ELF-1 (cell line): ENCODE measurements around the gene TACSTD2.
"Not testable (repeated sequence)": the region's sequence is repeated elsewhere in the genome, so short reads cannot be mapped to it uniquely, and the experiment has no call there.

Experiments
- DNase-seq: peaks from one replicate; pipeline ENCODE4 v3.0.0-alpha.2; 2016; ENCODE audit warnings: low read depth, low spot score

TACSTD2 gene, protein sequence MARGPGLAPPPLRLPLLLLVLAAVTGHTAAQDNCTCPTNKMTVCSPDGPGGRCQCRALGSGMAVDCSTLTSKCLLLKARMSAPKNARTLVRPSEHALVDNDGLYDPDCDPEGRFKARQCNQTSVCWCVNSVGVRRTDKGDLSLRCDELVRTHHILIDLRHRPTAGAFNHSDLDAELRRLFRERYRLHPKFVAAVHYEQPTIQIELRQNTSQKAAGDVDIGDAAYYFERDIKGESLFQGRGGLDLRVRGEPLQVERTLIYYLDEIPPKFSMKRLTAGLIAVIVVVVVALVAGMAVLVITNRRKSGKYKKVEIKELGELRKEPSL

DNA sequence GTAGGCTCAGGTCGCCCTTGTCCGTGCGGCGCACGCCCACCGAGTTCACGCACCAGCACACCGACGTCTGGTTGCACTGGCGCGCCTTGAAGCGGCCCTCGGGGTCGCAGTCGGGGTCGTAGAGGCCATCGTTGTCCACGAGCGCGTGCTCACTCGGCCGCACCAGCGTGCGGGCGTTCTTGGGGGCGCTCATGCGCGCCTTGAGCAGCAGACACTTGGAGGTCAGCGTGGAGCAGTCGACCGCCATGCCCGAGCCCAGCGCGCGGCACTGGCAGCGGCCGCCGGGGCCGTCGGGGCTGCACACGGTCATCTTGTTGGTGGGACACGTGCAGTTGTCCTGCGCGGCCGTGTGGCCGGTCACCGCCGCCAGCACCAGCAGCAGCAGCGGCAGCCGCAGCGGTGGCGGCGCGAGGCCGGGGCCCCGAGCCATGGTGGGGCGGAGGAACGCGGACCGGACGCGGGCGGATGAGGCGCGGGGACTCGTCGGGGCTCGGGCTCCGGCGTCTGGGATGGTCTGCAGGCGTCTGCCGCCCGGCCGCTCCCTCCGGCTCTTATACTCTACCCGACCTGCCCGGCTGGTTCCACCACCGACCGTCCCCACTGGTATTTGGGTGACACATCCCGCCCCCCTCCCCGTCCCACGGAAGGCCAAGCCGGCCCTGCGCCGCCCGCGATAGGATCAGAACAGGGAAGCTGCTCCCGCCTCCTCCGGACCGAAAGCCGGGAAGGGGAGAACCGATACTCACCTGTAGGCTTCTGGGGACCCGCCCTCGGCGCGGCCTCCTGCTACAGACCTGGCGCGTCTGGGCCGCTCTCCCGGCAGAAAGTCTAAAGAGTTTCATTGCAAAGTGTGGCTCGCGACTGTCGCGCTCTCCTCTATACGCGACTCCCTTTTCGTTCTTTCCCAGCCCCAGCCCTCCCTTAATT, at the start of gene TACSTD2:
Gene TACSTD2 (minus strand): TSS at position 526 of the 927 bp plus-strand sequence. CDS start 96 bp downstream, at position 430.
- peak; percentile 82 for DNase-seq

DNA sequence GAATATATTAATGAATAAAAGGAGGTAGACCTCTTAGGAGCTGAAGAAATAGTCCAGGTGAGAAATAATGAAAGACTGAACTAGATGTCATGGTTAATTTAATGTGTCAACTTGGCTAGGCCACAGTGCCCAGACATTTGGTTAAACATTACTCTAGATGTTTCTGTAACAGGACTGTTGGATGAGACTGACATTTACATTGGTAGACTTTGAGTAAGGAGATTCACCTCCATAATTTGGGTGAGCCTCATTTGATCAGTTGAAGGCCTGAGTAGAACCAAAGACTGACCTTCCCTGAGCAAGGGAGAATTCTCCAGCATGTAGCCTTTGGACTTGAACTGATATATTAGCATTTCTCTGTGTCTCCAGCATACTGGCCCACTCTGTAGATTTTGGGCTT, 49.2 kb upstream of the TACSTD2 start:
- DNase-seq = no peak

DNA sequence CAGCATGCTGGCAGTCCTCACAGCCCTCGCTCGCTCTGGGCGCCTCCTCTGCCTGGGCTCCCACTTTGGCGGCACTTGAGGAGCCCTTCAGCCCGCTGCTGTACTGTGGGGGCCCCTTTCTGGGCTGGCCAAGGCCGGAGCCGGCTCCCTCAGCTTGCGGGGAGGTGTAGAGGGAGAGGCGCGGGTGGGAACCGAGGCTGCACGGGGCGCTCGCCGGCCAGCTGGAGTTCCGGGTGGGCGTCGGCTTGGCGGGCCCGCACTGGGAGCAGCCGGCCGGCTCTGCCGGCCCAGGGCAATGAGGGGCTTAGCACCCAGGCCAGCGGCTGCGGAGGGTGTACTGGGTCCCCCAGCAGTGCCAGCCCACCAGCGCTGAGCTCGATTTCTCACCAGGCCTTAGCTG, 46.2 kb upstream of the TACSTD2 start:
- not testable (repeated sequence) for DNase-seq

DNA sequence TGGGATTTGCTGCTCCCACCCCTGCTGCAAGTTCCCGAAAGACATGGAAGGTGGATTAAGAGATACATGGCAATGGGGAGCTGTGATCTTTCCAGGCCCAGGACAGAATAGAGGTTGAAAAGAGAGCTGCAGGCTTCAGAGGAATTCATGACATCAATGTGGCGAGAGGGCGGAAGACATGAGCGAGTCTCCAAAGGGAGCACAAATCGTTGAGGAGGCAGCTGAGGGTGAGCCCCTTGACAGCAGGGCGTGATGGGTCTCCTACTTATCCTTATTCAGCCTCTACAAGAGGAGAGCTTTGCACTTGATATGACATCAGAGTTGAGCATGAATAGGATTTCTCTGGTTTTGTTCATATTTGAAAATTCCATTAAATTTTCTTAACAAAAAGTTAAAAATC, 45.5 kb upstream of the TACSTD2 start:
- DNase-seq = no peak

DNA sequence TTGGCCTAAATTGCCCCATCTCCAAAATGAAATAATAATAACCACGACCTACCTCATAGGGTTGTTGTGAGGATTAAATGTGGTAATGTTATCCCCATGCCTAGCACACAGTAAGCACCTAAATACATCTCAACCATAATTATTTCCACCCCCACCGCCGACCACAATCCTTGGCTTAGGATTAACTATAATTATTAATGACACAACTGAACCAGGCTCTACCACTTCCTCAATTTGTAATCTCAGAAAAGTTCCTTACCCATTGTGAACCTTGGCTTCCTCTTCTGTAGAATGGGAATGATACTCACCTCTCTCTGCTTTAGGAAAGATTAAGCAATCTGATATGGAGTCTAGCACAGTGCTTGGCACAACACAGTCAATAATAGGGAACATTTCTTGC, 44.3 kb upstream of the TACSTD2 start:
- no peak for DNase-seq

DNA sequence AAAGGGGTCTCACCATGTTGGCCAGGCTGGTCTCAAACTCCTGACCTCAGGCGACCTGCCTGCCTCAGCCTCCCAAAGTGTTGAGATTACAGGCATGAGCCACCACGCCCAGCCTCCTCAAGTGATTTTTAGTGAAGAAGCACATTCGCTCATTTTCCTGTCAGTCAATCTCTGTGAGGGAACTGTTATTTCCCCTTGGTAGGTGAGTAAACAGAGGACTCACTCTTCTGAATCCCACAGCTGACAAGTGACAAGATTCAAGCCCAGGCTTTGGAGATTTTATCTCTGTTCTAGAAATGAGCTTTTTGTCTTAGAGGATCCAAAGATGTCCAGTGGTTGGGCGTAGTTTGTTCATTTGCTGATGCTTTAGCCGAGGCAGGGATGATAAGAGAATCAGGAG, 43.9 kb upstream of the TACSTD2 start:
- peak; percentile 49 for DNase-seq

DNA sequence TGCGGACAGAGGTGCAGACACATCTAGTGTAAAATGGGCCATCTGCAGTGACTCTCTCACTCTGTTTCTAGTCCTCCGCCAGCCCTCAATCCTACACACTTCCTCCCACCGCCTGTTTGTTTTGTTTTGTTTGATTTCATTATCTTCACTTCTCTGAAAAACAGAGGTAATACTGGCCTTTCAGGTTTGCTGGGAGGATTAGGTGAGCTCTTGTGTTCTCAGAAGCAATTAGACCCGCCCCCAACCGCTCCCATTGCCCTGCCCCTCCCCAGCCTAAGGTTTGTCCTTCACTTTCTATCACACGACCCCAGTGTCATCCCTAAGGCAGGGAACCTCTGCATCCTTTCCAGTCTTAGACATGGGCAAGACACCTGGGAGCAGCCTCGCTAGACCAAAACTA, 43.2 kb upstream of the TACSTD2 start:
- peak; percentile 74 for DNase-seq

DNA sequence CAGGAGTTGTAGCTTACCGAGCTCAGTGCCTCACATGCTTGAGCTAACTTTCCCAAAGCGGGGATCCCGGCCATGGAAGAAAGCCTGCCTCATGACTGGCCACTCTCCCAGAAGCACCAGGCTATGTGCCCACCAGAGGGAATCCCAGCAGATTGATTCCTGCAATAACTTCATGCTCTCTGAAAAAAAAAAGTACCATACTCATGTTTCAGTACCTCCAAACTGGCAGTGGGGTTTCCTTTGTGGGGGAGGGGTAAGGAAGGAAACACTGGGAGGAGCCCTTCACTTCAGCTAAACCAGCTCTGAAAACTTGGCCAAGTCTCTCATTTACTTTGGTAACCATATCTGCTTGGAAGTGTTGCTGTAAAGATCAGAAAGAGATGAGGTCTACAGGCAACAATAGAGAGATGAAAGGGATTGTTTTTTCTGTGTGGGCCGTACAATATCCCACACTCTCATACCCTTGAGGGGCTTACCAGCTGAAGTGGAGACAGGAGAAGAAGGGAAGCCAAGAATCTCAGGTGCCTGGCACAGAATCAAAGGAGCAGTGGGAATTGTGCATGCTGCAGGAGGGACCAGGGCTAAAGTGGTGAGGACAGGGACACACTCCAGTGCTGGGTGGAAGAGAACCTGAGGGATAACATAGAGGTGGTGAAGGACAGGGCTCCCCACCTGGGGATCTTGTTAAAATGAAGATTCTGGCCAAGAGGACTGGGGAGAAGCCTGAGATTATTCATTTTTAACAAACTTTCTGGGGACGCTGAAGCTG, 42.4 kb upstream of the TACSTD2 start:
- DNase-seq = no peak

DNA sequence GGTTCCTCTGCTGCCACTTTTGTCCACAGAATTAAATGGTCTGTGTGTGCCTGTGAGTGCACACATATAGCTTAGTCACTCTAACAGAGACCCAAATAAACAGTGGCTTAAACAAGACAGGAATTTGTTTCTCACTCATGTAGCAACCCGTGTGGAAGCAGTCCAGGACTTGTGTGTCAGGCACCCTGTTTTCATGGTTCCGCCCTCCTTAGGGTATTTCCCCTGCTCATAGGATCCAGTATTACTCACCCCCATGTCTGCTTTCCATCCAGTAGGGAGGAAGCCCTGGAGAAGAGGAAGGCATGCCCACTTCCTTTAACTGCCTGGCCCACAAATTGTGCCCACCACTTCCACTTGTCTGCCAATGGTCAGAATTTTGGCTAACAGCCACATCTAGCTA, 41.3 kb upstream of the TACSTD2 start:
- DNase-seq = no peak

DNA sequence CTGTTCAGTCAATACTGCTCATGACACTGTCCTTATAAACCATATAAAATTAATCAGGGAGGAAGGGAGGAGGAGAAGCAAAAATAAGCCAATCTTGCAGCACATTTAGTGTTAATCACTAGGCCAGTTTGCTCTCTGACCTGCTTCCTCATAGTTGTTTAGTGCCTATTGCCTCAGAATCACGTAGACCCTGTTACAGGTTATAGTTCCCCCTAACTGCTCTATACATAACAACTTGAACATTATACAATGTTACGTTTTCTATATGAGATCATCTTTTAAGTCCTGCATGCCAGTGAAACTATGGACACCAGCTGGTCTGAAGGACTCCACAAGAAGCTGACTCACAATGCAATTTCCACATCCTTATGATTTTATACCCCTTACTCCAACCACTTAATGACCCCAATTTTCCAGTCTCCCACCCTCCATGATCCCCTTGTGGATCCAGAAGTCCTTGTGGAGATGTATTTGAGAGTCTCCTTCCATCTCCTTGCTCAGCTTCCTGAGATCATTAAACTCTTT, 34.9 kb upstream of the TACSTD2 start:
- no peak for DNase-seq

DNA sequence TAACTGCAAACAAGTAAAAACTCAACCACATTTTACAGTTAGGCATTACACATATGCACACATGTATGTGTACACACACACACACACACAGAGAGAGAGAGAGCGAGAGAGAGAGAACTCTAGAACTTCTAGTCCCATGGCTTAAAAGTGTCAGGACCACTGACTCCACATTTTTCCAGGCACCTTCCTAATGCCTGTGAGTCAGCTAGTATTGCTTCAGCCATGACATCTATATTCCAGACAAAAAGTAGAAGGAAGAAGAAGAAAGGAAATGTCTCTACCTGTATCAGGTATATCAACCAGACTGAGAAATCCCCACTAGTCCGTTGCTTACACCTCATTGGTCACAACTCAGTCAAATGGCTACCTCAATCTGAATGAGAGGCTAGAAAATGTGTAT, 31.9 kb upstream of the TACSTD2 start:
- DNase-seq = no peak

DNA sequence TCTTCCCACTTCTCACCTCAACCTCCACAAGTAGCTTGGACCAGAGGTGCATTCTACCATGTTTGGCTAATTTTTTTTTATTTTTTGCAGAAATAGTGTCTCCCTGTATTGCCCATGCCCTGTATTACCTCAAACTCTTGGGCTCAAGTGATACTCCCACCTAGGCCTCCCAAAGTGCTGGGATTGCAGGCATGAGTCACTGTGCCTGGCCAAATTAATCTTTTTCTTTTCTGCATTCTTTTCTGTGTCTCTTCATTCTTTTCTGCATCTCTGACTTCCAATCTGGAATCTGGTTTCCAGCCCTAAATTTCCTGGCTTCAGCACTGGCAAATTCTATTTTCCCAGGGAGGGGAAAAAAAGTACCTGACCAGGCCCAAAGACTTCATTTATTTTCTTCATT, 31.2 kb upstream of the TACSTD2 start:
- no peak for DNase-seq

DNA sequence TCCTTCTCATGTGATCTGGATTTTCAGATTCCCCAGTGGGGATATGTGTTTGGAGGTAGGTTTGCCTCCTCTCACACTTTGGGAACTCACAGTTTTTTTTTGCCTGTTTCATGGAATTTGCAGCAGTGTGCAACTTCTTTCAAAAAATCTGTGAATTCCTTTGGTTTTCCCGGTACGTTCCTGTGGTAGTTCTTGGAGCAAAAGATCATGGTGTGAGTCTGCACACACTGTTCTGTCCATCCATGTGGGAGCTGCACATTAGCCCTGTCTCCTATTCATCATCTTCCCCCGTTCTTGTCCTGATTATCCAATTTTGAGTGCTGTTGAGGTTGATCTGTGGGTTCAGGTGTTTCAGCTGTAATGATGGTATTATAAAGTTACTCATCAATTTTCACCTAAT, 30.3 kb upstream of the TACSTD2 start:
- no peak for DNase-seq

DNA sequence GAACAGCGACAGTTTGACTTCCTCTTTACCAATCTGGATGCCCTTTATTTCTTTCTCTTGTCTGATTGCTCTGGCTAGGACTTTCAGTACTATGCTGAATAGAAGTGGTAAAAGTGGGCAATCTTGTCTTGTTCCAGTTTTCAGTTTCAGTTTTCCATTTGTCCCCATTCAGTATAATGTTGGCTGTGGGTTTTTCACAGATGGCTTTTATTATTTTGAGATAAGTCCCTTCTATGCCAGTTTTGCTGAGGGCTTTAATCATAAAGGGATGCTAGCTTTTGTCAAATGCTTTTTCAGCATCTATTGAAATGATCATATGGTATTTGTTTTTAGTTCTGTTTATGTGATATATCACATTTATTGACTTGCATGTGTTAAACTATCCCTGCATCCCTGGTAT, 24.9 kb upstream of the TACSTD2 start:
- DNase-seq = not testable (repeated sequence)

DNA sequence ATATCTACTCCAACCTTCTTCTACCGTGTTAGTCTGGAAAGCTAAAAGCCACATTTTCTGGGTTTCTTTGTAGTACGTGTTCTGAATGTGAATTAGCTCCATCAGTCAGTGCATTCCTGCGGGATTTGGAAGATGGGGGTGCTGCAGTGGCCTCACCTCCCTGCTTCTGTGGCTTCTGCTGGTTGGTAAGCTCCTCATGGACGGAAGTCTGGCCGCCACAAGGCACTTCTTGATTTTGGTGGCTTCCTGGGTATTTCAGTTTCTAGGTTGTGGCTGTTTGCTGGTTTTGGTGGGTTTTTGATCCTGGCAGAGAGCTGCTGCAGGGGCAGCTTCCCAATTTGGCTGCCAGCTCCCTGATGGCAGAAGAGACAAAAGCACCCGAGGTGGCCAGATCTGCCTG, 20.9 kb upstream of the TACSTD2 start:
- no peak for DNase-seq

DNA sequence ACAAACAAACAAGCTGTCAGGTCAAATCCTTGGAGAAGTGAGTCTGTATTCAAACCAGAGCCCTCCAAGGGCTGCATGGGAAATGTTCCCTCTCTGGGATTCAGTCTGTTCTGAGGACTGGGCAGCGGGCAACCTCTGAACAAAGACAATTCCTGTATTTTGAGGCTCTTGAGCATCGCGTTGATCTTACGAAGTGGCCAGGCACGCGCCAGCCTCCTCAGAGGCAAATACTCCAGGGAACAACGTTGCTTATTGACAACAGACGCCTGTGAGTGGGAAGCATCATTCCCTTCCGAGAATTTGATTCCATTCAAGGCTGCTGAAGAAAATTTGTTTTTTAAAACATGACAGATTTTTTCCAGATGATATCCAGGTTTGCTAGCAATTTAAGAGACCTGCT, 20.0 kb upstream of the TACSTD2 start:
- DNase-seq = no peak

DNA sequence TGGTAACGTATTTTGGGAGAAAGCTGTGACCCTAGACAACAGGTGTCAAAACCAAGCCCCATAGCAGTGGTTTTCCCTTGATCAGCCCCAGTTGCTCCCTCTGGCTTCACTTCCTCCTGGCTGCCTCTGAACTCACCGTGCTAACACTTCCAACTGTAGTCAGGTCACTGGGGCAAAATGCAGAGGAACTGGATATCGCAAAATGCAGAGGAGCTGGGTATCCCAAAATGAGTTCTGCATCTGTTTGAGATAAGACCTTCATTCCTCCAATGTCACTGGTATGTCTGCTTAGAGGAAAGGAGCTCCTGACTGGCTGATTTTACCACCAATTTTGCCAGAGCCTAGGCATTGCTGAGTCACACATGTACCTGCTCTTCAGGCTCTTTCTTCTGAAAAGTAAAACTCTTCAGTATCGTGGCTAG, 19.6 kb upstream of the TACSTD2 start:
- peak; percentile 28 for DNase-seq

DNA sequence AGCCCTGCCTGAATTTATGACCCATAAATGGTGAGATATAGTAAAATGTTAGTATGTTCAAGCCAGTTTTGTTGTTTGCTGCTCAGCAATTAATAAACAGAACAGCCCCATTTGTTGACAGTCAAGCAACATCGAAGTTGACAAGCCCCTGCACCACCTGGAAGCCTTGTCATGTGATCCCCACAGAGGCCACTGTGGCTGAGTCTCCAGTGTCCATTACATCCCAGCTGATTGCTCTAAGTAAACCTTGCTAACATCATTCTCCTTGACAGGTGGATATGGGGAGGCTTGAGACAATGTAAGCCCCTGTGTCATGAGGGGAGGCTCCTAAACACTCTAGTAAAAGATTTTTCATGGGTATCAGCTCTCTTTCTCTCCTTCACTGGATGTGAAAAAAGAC, 17.5 kb upstream of the TACSTD2 start:
- no peak for DNase-seq

DNA sequence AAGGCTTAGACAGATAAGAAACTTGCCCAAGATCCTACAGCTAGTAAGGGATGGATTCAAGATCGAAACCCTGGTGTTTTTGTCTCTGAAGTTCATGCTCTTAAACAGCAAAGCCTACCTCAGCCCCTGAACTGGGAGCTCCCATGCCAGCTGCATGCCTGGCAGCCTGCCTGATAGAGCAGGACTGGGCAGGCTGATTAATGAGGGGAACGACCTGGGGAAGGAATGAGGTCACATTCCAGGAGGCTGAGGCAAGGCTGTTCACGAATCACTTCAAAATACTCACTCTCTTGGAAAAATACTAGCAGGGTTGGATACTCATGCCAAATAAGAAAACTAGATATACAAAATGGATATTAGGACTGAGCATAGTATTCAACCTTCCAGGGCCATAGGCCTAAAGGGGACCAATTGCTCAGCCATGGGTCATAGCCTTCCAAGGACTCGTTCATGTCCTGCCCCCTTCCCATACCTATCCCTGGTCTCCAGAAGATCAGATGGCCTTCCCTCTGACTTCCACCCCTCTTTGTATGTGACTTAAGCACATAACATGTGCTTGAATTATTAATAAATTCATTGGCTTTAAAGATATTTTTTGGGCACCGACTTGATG, 15.6 kb upstream of the TACSTD2 start:
- DNase-seq = no peak

DNA sequence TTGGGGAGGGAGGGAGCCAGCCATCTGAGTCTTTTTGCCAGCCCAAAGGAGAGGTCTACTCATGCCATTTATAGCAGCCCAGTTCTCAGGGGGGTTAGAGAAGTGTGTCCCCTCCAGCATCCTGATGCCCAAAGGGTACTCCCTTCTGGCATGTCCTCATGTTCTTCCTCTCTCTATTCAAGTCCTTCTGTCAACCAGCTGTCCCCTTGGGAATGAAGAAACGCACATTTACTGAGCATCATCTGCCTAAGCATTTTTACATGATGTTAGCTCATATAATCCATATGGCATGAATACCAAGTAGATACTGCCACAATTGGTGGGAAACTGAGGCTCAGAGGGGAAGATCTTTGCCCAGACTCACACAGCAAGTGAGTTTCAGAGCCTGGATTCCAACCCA, 14.8 kb upstream of the TACSTD2 start:
- DNase-seq = no peak

DNA sequence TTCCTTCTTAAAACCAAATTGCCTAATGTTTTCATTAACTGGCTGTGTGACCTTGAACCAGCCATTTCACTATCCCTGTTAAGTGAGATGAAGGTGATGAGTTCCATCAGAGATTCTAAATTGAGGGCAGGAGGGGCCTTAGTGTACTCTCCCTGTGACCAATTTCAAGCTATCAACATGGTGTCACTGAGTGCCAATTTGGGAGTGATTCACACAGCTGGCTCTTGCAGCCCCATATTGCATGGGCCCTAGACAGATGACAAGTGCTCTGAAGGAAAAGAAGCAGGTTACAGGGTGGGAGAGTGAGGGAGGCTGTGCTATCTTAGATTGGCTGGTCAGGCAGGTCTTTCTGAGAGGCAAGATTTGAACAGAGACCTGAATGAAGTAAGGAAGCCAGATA, 13.0 kb upstream of the TACSTD2 start:
- DNase-seq = no peak
